ENCODE measurements around the gene SLC27A2.

SLC27A2 gene

GRCh38 chr15:50281427-50281826 is 99.4 kb downstream of the SLC27A2 start:
- Histone ChIP-seq H3K4me1 (ENCODE audit: low read depth, poor library complexity, severe bottlenecking) (no peaks in the 10 kb centered on the region), H3K9ac (no peak overlapping the region), H3K4me2 (no peak overlapping the region), H2AFZ (ENCODE audit: low read depth) (no peak overlapping the region), H3K79me2 (ENCODE audit: insufficient read depth, low read depth) (no peaks in the 10 kb centered on the region), H3K27ac (no peak overlapping the region), H3K27me3 (ENCODE audit: insufficient read depth, low read depth) (no peaks in the 10 kb centered on the region), H3K4me3 (IDR thresholded peaks at IDR 0.05; ENCODE audit: insufficient read depth, low read depth, low read length) (no peak overlapping the region), H3K36me3 (ENCODE audit: insufficient read depth) (no peaks in the 10 kb centered on the region), H4K20me1 (ENCODE audit: insufficient read depth) (no peaks in the 10 kb centered on the region)
- no peak for TF ChIP-seq CTCF (conservative IDR thresholded peaks at IDR 0.05; ENCODE audit: low read depth, low read length)

All from KMS-11 (cell line).